Measurements from ENCODE around the gene CCDC39. TPM values are rescaled to one million over a fixed set of nuclear protein-coding genes. Genes with fewer than 3 reads are reported as not detected.

The CCDC39 gene
- total RNA-seq (2021), result 0.59 and 0.79 TPM in 2 replicates
- long read RNA-seq, partial matches to known transcripts, result 2 of 5 reads
- long read RNA-seq, other reads (novel, unspliced or antisense), result 2 of 5 reads

GRCh38 chr3:180679178-180680096 lies at the start of gene CCDC39:
Gene CCDC39 (minus strand): TSS chr3:180679489. CDS start chr3:180679380, 109 bp downstream.
- H4K20me1 ChIP-seq (ENCODE audit: control insufficient read depth, insufficient read depth, insufficient read length), result no peaks in the 10 kb centered on the region
- H4K91ac ChIP-seq (ENCODE audit: insufficient read length, low read depth, low read length), result no peak within 1 kb of the TSS
- H3K18ac ChIP-seq (ENCODE audit: insufficient read length, low read depth, low read length), result no peak within 1 kb of the TSS
- H3K4me1 ChIP-seq (ENCODE audit: insufficient read depth, low read length), result no peaks in the 10 kb centered on the region
- Mint-ChIP-seq H3K27ac (peak within 1 kb of the TSS; percentile 38 to 93 (median 48)), H3K9me3 (peaks cover 0 to 2% of the 10 kb centered on the region in 2 experiments; a peak in 1 of 5 replicates), H3K4me1 (peaks cover 10 to 13% of the 10 kb centered on the region in 2 experiments), H3K27me3 (ENCODE audit: low read depth) (peaks cover 8% of the 10 kb centered on the region), H3K36me3 (ENCODE audit: insufficient read depth in 1 of 3, low read depth in 3 of 3) (no peaks in the 10 kb centered on the region; a peak in 1 of 7 replicates), H3K4me3 (peak within 1 kb of the TSS; percentile 89 to 98)
- no peaks in the 10 kb centered on the region for H3K79me2 ChIP-seq (ENCODE audit: insufficient read depth, low read length)
- H3K56ac ChIP-seq (ENCODE audit: insufficient read length, low read depth, low read length), result no peak within 1 kb of the TSS
- no CpG with 5 or more reads among the region's 56 CpGs for WGBS (ENCODE audit: extremely low coverage, insufficient read length, low lambda C conversion rate)
- peak within 1 kb of the TSS; percentile 70 for H3K4me2 ChIP-seq (ENCODE audit: insufficient read depth, insufficient read length, low read length)
- H3K9me3 ChIP-seq (ENCODE audit: control insufficient read depth, low read depth, low read length), result no peaks in the 10 kb centered on the region
- H2BK20ac ChIP-seq (ENCODE audit: low read depth, low read length, poor library complexity, severe bottlenecking), result no peak within 1 kb of the TSS
- H3K23ac ChIP-seq (ENCODE audit: insufficient read length, low read depth, low read length), result no peak within 1 kb of the TSS
- H3K23me2 ChIP-seq (ENCODE audit: insufficient read length, low read depth, low read length, poor library complexity, severe bottlenecking), result peaks cover 6% of the 10 kb centered on the region
- no peak within 1 kb of the TSS for H3K4ac ChIP-seq (ENCODE audit: low read depth, low read length)
- DNase-seq, result peak; percentile 92
- peak within 1 kb of the TSS; percentile 83 for H2AFZ ChIP-seq (ENCODE audit: low read length)
- H2AK5ac ChIP-seq (ENCODE audit: insufficient read length, low read length), result no peak within 1 kb of the TSS
- no peaks in the 10 kb centered on the region for H3K79me1 ChIP-seq (ENCODE audit: insufficient read depth, low read depth, low read length, poor library complexity, severe bottlenecking)
- no peak within 1 kb of the TSS for H2BK12ac ChIP-seq (ENCODE audit: insufficient read length, low read depth, low read length)
- H4K8ac ChIP-seq (replicated peaks; ENCODE audit: insufficient read length, low read depth, low read length), result no peak within 1 kb of the TSS
- TF ChIP-seq CTCF (conservative IDR thresholded peaks at IDR 0.05), result no peak; the same call in 2 of the 3 replicates
- no peaks in the 10 kb centered on the region for H3K27me3 ChIP-seq (ENCODE audit: insufficient read depth, low read length)
- peak within 1 kb of the TSS; percentile 41 for H3K9ac ChIP-seq (ENCODE audit: extremely low read depth, insufficient read length, low read length)
- no peak within 1 kb of the TSS for H2BK15ac ChIP-seq (ENCODE audit: low read depth, low read length)
- H3K14ac ChIP-seq (ENCODE audit: insufficient read depth, low read length), result no peak within 1 kb of the TSS
- H2BK120ac ChIP-seq (ENCODE audit: low read depth, low read length, poor library complexity, severe bottlenecking), result no peak within 1 kb of the TSS
- H3T11ph ChIP-seq (ENCODE audit: low read length), result no peak within 1 kb of the TSS
- no peak within 1 kb of the TSS for H2BK5ac ChIP-seq (ENCODE audit: insufficient read length, low read length)
- no peak within 1 kb of the TSS for H3K27ac ChIP-seq (ENCODE audit: insufficient read length, low read depth, low read length)
- no peak within 1 kb of the TSS for H4K5ac ChIP-seq (ENCODE audit: insufficient read length, low read depth, low read length)

All from H9 (cell line).